Measurements from ENCODE around the gene GATC.

DNA sequence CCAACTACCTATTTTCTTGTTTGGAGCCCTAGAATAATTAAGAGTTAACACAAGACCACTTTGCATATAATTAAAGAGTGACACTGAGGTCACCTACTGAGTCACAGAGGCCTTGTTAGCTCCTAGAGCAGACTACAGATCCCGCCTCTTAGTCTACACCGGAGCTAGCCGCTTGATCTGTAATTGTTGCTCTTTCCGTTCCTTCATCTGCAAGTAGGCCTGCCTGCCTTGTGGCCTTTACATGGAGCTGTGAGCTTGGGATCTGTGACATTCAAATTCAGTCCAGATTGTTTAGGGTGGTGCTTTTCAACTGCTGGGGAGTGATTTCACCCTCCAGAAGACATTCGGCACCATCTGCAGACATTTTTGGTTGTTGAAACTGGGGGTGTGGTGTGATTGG lies 44.1 kb downstream of the GATC start:
- TF ChIP-seq, protein P1, sequence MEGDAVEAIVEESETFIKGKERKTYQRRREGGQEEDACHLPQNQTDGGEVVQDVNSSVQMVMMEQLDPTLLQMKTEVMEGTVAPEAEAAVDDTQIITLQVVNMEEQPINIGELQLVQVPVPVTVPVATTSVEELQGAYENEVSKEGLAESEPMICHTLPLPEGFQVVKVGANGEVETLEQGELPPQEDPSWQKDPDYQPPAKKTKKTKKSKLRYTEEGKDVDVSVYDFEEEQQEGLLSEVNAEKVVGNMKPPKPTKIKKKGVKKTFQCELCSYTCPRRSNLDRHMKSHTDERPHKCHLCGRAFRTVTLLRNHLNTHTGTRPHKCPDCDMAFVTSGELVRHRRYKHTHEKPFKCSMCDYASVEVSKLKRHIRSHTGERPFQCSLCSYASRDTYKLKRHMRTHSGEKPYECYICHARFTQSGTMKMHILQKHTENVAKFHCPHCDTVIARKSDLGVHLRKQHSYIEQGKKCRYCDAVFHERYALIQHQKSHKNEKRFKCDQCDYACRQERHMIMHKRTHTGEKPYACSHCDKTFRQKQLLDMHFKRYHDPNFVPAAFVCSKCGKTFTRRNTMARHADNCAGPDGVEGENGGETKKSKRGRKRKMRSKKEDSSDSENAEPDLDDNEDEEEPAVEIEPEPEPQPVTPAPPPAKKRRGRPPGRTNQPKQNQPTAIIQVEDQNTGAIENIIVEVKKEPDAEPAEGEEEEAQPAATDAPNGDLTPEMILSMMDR (IDR thresholded peaks at IDR 0.05): no peak
- no peak for TF ChIP-seq POLR2A (IDR thresholded peaks at IDR 0.05)

Measured in body of pancreas (tissue), 4 donors.